ENCODE results near the gene TMEM225. TPM values are rescaled to one million over a fixed set of nuclear protein-coding genes. Genes with fewer than 3 reads are reported as not detected.

The TMEM225 gene
- total RNA-seq, 1 donor from 2014 or later: not detected

DNA sequence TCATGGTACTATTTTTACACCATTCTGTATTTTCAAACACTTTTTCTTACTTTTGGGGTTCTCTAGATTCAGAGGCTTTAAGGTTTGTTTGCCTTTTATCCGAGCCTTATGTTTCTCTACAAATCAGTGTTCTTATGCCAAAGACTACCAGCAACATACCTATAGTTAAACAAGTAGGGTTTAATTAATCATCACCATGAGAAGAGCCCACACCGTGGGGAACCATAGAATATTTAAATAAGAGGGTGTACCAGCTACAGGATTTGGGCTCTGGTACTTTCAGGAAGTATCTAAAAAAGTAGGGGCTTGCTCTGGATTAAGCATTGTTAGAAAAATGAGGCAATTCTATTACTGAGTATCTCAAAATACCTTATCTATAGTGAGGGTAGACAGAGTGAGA lies 25.7 kb downstream of the TMEM225 start:
- H4K20me1 ChIP-seq (ENCODE audit: low read depth): no peaks in the 10 kb centered on the region
- H3K4me2 ChIP-seq: no peak overlapping the region
- H2AFZ ChIP-seq (replicated peaks): peak overlapping the region; percentile 48
- H3F3A ChIP-seq (ENCODE audit: low read depth): no peaks in the 10 kb centered on the region
- no peaks in the 10 kb centered on the region for H3K79me2 ChIP-seq (ENCODE audit: low read depth)
- Mint-ChIP-seq H3K27ac (no peak overlapping the region), H3K4me1 (no peaks in the 10 kb centered on the region), H3K9me3 (peaks cover 17% of the 10 kb centered on the region), H3K4me3 (no peak overlapping the region), H3K36me3 (no peaks in the 10 kb centered on the region), H3K27me3 (ENCODE audit: insufficient read depth, low read depth) (peaks cover 5% of the 10 kb centered on the region)
- no peaks in the 10 kb centered on the region for H3K36me3 ChIP-seq
- no peaks in the 10 kb centered on the region for H3K27me3 ChIP-seq
- H3K9ac ChIP-seq: no peak overlapping the region
- H3K4me1 ChIP-seq: peaks cover 2% of the 10 kb centered on the region
- TF ChIP-seq EZH2phosphoT487 (IDR thresholded peaks at IDR 0.05) (no peak), EZH2 (IDR thresholded peaks at IDR 0.05) (no peak)
- TF ChIP-seq, protein P1, sequence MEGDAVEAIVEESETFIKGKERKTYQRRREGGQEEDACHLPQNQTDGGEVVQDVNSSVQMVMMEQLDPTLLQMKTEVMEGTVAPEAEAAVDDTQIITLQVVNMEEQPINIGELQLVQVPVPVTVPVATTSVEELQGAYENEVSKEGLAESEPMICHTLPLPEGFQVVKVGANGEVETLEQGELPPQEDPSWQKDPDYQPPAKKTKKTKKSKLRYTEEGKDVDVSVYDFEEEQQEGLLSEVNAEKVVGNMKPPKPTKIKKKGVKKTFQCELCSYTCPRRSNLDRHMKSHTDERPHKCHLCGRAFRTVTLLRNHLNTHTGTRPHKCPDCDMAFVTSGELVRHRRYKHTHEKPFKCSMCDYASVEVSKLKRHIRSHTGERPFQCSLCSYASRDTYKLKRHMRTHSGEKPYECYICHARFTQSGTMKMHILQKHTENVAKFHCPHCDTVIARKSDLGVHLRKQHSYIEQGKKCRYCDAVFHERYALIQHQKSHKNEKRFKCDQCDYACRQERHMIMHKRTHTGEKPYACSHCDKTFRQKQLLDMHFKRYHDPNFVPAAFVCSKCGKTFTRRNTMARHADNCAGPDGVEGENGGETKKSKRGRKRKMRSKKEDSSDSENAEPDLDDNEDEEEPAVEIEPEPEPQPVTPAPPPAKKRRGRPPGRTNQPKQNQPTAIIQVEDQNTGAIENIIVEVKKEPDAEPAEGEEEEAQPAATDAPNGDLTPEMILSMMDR (IDR thresholded peaks at IDR 0.05): no peak
- H3K4me3 ChIP-seq: no peak overlapping the region
- no peak for DNase-seq (ENCODE audit: low spot score)
- no peak overlapping the region for H3K27ac ChIP-seq
- H3K9me3 ChIP-seq (ENCODE audit: low read depth): no peaks in the 10 kb centered on the region

DNA sequence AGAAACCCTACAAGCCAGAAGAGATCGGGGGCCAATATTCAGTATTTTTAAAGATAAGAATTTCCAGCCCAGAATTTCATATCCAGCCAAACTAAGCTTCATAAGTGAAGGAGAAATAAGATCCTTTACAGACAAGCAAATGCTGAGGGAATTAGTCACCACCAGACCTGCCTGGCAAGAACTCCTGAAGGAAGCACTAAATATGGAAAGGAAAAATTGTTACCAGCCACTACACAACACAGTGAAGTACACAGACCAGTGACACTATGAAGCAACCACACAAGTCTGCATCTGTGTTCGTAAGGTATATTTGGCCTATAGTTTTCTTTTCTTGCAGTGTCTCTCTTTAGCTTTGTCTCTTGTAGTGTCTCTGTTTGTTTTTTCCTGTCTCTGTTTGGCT lies 29.0 kb downstream of the TMEM225 start:
- Histone ChIP-seq H3K9me3 (ENCODE audit: low read depth) (no peaks in the 10 kb centered on the region), H3K9ac (no peak overlapping the region), H3F3A (ENCODE audit: low read depth) (no peaks in the 10 kb centered on the region), H3K4me2 (no peak overlapping the region), H3K27ac (no peak overlapping the region), H3K27me3 (no peaks in the 10 kb centered on the region), H2AFZ (replicated peaks) (no peak overlapping the region), H3K4me3 (no peak overlapping the region), H3K79me2 (ENCODE audit: low read depth) (no peaks in the 10 kb centered on the region), H3K36me3 (no peaks in the 10 kb centered on the region), H4K20me1 (ENCODE audit: low read depth) (no peaks in the 10 kb centered on the region), H3K4me1 (no peaks in the 10 kb centered on the region)
- Mint-ChIP-seq H3K27me3 (ENCODE audit: insufficient read depth, low read depth) (peaks cover 5% of the 10 kb centered on the region), H3K4me3 (no peak overlapping the region), H3K36me3 (no peaks in the 10 kb centered on the region), H3K4me1 (peaks cover 2% of the 10 kb centered on the region), H3K9me3 (peaks cover 17% of the 10 kb centered on the region), H3K27ac (no peak overlapping the region)
- TF ChIP-seq EZH2 (IDR thresholded peaks at IDR 0.05) (no peak), EZH2phosphoT487 (IDR thresholded peaks at IDR 0.05) (no peak)
- TF ChIP-seq, protein P1 (IDR thresholded peaks at IDR 0.05): no peak
- no peak for DNase-seq (ENCODE audit: low spot score)

DNA sequence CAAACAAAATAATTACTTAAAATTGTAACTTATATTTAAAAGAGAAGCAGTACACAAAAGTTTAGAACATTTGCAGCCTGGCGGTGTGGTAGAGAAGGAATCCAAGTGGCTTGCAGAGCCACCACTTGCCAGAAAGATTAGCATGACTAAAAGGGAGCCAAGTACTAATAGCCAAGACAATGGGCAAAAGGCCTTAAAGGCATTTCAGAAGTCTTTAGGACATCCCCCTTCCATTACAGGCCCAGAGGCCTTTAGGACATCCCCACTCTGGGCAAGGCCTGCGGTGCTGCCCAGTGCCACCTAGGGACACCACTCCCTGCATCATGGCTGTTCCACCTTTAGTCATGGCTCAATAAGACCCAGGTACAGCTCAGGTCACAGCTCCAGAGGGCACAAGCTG lies 32.4 kb downstream of the TMEM225 start:
- Histone ChIP-seq H3K79me2 (ENCODE audit: low read depth) (no peaks in the 10 kb centered on the region), H3F3A (ENCODE audit: low read depth) (no peaks in the 10 kb centered on the region), H3K4me3 (no peak overlapping the region), H3K4me2 (no peak overlapping the region), H3K9me3 (ENCODE audit: low read depth) (no peaks in the 10 kb centered on the region), H2AFZ (replicated peaks) (no peak overlapping the region), H3K36me3 (no peaks in the 10 kb centered on the region), H3K4me1 (no peaks in the 10 kb centered on the region), H3K27ac (no peak overlapping the region), H3K9ac (no peak overlapping the region), H3K27me3 (no peaks in the 10 kb centered on the region), H4K20me1 (ENCODE audit: low read depth) (no peaks in the 10 kb centered on the region)
- peaks cover 17% of the 10 kb centered on the region for H3K9me3 Mint-ChIP-seq
- H3K36me3 Mint-ChIP-seq: no peaks in the 10 kb centered on the region
- TF ChIP-seq, protein P1 (IDR thresholded peaks at IDR 0.05): no peak
- TF ChIP-seq EZH2 (IDR thresholded peaks at IDR 0.05): no peak
- TF ChIP-seq EZH2phosphoT487 (IDR thresholded peaks at IDR 0.05): no peak
- no peak for DNase-seq (ENCODE audit: low spot score)
- H3K27me3 Mint-ChIP-seq (ENCODE audit: insufficient read depth, low read depth): peaks cover 3% of the 10 kb centered on the region
- peaks cover 2% of the 10 kb centered on the region for H3K4me1 Mint-ChIP-seq
- H3K27ac Mint-ChIP-seq: no peak overlapping the region
- no peak overlapping the region for H3K4me3 Mint-ChIP-seq
